ENCODE measurements around the gene MUC4. TPM values are rescaled to one million over a fixed set of nuclear protein-coding genes. Genes with fewer than 3 reads are reported as not detected.

Gene MUC4
- total and polyA plus RNA-seq, 2 experiments from 2014 or later, result 1.3 TPM

DNA sequence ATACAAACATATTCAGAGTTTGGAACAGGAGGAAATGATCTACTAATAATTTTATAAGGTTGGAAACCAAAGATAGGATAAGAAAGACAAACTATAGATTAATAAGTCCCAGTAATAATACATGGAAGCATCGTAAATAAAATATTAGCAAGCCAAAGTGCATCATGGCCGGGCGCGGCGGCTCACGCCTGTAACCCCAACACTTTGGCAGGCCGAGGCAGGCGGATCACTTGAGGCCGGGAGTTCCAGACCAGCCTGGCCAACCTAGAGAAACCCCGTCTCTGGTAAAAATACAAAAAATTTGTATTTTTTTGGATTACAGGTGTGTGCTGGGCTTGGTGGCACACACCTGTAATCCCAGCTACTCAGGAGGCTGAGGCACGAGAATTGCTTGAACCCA, 14.9 kb downstream of the MUC4 start:
- no peaks in the 10 kb centered on the region for H3K36me3 ChIP-seq (ENCODE audit: insufficient read depth)
- no peaks in the 10 kb centered on the region for H4K20me1 ChIP-seq (replicated peaks; ENCODE audit: insufficient read depth)
- no peaks in the 10 kb centered on the region for H3F3A ChIP-seq (replicated peaks; ENCODE audit: low read depth)
- no peaks in the 10 kb centered on the region for H3K79me2 ChIP-seq (replicated peaks; ENCODE audit: insufficient read depth)
- Mint-ChIP-seq H3K27ac (no peak overlapping the region), H3K9me3 (peaks cover 8% of the 10 kb centered on the region; the same call in 2 of the 3 replicates), H3K4me1 (peaks cover 20% of the 10 kb centered on the region), H3K4me3 (no peak overlapping the region), H3K27me3 (ENCODE audit: insufficient read depth, low read depth, poor library complexity) (peaks cover 2% of the 10 kb centered on the region), H3K36me3 (ENCODE audit: low read depth) (no peaks in the 10 kb centered on the region)
- ATAC-seq (no peak), DNase-seq (ENCODE audit: low spot score) (no peak)
- no peak overlapping the region for H3K27ac ChIP-seq (ENCODE audit: low read depth)
- H3K4me2 ChIP-seq, result no peak overlapping the region
- H3K4me1 ChIP-seq (ENCODE audit: insufficient read depth), result peaks cover 4% of the 10 kb centered on the region; the same call in 1 of the 2 replicates
- TF ChIP-seq ZNF331 (CRISPR knock-in tag; IDR thresholded peaks at IDR 0.05; ENCODE audit: low read depth), result no peak
- TF ChIP-seq, protein P1, sequence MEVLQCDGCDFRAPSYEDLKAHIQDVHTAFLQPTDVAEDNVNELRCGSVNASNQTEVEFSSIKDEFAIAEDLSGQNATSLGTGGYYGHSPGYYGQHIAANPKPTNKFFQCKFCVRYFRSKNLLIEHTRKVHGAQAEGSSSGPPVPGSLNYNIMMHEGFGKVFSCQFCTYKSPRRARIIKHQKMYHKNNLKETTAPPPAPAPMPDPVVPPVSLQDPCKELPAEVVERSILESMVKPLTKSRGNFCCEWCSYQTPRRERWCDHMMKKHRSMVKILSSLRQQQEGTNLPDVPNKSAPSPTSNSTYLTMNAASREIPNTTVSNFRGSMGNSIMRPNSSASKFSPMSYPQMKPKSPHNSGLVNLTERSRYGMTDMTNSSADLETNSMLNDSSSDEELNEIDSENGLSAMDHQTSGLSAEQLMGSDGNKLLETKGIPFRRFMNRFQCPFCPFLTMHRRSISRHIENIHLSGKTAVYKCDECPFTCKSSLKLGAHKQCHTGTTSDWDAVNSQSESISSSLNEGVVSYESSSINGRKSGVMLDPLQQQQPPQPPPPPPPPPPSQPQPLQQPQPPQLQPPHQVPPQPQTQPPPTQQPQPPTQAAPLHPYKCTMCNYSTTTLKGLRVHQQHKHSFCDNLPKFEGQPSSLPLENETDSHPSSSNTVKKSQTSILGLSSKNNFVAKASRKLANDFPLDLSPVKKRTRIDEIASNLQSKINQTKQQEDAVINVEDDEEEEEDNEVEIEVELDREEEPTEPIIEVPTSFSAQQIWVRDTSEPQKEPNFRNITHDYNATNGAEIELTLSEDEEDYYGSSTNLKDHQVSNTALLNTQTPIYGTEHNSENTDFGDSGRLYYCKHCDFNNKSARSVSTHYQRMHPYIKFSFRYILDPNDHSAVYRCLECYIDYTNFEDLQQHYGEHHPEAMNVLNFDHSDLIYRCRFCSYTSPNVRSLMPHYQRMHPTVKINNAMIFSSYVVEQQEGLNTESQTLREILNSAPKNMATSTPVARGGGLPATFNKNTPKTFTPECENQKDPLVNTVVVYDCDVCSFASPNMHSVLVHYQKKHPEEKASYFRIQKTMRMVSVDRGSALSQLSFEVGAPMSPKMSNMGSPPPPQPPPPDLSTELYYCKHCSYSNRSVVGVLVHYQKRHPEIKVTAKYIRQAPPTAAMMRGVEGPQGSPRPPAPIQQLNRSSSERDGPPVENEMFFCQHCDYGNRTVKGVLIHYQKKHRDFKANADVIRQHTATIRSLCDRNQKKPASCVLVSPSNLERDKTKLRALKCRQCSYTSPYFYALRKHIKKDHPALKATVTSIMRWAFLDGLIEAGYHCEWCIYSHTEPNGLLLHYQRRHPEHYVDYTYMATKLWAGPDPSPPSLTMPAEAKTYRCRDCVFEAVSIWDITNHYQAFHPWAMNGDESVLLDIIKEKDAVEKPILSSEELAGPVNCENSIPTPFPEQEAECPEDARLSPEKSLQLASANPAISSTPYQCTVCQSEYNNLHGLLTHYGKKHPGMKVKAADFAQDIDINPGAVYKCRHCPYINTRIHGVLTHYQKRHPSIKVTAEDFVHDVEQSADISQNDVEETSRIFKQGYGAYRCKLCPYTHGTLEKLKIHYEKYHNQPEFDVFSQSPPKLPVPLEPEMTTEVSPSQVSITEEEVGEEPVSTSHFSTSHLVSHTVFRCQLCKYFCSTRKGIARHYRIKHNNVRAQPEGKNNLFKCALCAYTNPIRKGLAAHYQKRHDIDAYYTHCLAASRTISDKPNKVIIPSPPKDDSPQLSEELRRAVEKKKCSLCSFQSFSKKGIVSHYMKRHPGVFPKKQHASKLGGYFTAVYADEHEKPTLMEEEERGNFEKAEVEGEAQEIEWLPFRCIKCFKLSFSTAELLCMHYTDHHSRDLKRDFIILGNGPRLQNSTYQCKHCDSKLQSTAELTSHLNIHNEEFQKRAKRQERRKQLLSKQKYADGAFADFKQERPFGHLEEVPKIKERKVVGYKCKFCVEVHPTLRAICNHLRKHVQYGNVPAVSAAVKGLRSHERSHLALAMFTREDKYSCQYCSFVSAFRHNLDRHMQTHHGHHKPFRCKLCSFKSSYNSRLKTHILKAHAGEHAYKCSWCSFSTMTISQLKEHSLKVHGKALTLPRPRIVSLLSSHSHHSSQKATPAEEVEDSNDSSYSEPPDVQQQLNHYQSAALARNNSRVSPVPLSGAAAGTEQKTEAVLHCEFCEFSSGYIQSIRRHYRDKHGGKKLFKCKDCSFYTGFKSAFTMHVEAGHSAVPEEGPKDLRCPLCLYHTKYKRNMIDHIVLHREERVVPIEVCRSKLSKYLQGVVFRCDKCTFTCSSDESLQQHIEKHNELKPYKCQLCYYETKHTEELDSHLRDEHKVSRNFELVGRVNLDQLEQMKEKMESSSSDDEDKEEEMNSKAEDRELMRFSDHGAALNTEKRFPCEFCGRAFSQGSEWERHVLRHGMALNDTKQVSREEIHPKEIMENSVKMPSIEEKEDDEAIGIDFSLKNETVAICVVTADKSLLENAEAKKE (CRISPR knock-in tag; IDR thresholded peaks at IDR 0.05), result no peak
- TF ChIP-seq, protein P2, sequence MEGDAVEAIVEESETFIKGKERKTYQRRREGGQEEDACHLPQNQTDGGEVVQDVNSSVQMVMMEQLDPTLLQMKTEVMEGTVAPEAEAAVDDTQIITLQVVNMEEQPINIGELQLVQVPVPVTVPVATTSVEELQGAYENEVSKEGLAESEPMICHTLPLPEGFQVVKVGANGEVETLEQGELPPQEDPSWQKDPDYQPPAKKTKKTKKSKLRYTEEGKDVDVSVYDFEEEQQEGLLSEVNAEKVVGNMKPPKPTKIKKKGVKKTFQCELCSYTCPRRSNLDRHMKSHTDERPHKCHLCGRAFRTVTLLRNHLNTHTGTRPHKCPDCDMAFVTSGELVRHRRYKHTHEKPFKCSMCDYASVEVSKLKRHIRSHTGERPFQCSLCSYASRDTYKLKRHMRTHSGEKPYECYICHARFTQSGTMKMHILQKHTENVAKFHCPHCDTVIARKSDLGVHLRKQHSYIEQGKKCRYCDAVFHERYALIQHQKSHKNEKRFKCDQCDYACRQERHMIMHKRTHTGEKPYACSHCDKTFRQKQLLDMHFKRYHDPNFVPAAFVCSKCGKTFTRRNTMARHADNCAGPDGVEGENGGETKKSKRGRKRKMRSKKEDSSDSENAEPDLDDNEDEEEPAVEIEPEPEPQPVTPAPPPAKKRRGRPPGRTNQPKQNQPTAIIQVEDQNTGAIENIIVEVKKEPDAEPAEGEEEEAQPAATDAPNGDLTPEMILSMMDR (conservative IDR thresholded peaks at IDR 0.05; ENCODE audit: low read depth in 2 of 2), result no peak
- TF ChIP-seq STAT1 (IDR thresholded peaks at IDR 0.05; ENCODE audit: unreplicated experiment), result no peak
- TF ChIP-seq NANOG (IDR thresholded peaks at IDR 0.05; ENCODE audit: borderline replicate concordance), result no peak
- TF ChIP-seq EZH2 (IDR thresholded peaks at IDR 0.05; ENCODE audit: low read depth, unreplicated experiment), result no peak
- no peaks in the 10 kb centered on the region for H3K9me2 ChIP-seq (ENCODE audit: insufficient read depth)
- H3K27me3 ChIP-seq (ENCODE audit: insufficient read depth), result no peaks in the 10 kb centered on the region
- no peak overlapping the region for H3K4me3 ChIP-seq
- no peak overlapping the region for H2AFZ ChIP-seq
